OCI-LY7 (cell line): ENCODE measurements around the gene GP1BB. TPM values are rescaled to one million over a fixed set of nuclear protein-coding genes. Genes with fewer than 3 reads are reported as not detected.

Experiments
- BruUV-seq: library from RNA; stranded (reverse); fragments of 400-500 nt; replicated peaks from 2 replicates; lab custom pipeline; 2021; lab: Mats Ljungman, UMichigan
- CTCF ChIA-PET: fragments of 300-600 bp; sonication (Branson Sonifier 250); formaldehyde crosslinking; loops from one replicate; lab custom pipeline; 2022; ENCODE audit warnings: antibody characterized with exemption; ENCODE audit not compliant: unreplicated experiment; lab: Charles Lee
- POLR2A ChIA-PET: fragments of 300-600 bp; sonication (Branson Sonifier 250); formaldehyde crosslinking; loops from one replicate; lab custom pipeline; 2022; ENCODE audit warnings: antibody characterized with exemption; lab: Charles Lee
- DNase-seq: peaks from one replicate; pipeline ENCODE4 v3.0.0-alpha.2; 2015; ENCODE audit warnings: low spot score
- H2AFZ ChIP-seq: fragments of 200-600 bp; sonication (generic), shearing (Covaris generic); 2 replicates; pipeline ENCODE4 v1.6.1; 2014; ENCODE audit warnings: mild to moderate bottlenecking, antibody characterized with exemption, low read length, moderate library complexity
- H3K27ac ChIP-seq: fragments of 200-600 bp; sonication (generic); 2 replicates; pipeline ENCODE4 v1.5.1; 2014; ENCODE audit warnings: mixed run types, low read depth, mild to moderate bottlenecking, moderate library complexity, low read length, inconsistent platforms; ENCODE audit not compliant: poor library complexity, severe bottlenecking
- H3K36me3 ChIP-seq: fragments of 200-600 bp; sonication (generic); 2 replicates; pipeline ENCODE4 v1.6.1; 2014; ENCODE audit warnings: mild to moderate bottlenecking, antibody characterized with exemption, low read length, moderate library complexity, mixed read lengths; ENCODE audit not compliant: insufficient read depth
- H3K4me1 ChIP-seq: fragments of 200-600 bp; sonication (generic); 2 replicates; pipeline ENCODE4 v1.5.1; 2014; ENCODE audit warnings: mild to moderate bottlenecking, low read length; ENCODE audit not compliant: insufficient read depth, poor library complexity, severe bottlenecking
- H3K4me2 ChIP-seq: fragments of 200-600 bp; sonication (generic); 2 replicates; pipeline ENCODE4 v1.6.1; 2014; ENCODE audit warnings: mild to moderate bottlenecking, low read length
- H3K4me3 ChIP-seq: fragments of 200-600 bp; sonication (generic); 2 replicates; pipeline ENCODE4 v1.5.1; 2014; ENCODE audit warnings: mild to moderate bottlenecking, low read depth, low read length; ENCODE audit not compliant: poor library complexity, severe bottlenecking
- H3K79me2 ChIP-seq: fragments of 200-600 bp; sonication (generic); 2 replicates; pipeline ENCODE4 v1.6.1; 2016; ENCODE audit warnings: low read depth, mild to moderate bottlenecking, low read length, moderate library complexity, mixed read lengths; ENCODE audit not compliant: insufficient read depth
- H3K9me2 ChIP-seq: fragments of 200-600 bp; sonication (generic); 2 replicates; pipeline ENCODE4 v1.6.1; 2016; ENCODE audit warnings: mild to moderate bottlenecking, low read length, mixed read lengths; ENCODE audit not compliant: insufficient read depth
- H3K9me3 ChIP-seq: fragments of 200-600 bp; sonication (generic); 2 replicates; pipeline ENCODE4 v1.6.1; 2014; ENCODE audit warnings: mild to moderate bottlenecking, mixed run types, low read length, mixed read lengths
- H4K20me1 ChIP-seq: fragments of 200-600 bp; sonication (generic); 2 replicates; pipeline ENCODE4 v1.6.1; 2014; ENCODE audit warnings: mild to moderate bottlenecking, antibody characterized with exemption, low read length, moderate library complexity, mixed read lengths; ENCODE audit not compliant: insufficient read depth
- EZH2phosphoT487 ChIP-seq: fragments of 200-600 bp; sonication (generic); IDR thresholded peaks from 2 replicates; pipeline ENCODE4 v1.6.1; 2018; ENCODE audit warnings: low read depth, borderline replicate concordance, mild to moderate bottlenecking, mixed run types, antibody characterized with exemption, low read length, moderate library complexity, mixed read lengths
- intact Hi-C: fragments of 100-400 bp; cut with micrococcal nuclease; formaldehyde crosslinking; loops from one replicate; pipeline ENCODE4 v1.10.0; 2022; ENCODE audit not compliant: unreplicated experiment
- total RNA-seq, 2 experiments: library from RNA; depleted of rRNA in 1 of 2; stranded (reverse); fragments of >200 nt in 1 of 2; shearing (Covaris generic) in 1 of 2; gene quantifications; 2 replicates each; pipeline ENCODE4 v1.2.3, GENCODE V29; 2014 to 2022
- TF ChIP-seq, protein P1 (sequence below): fragments of 200-600 bp; sonication (generic); conservative IDR thresholded peaks from 2 replicates; pipeline ENCODE4 v1.5.1; 2014; ENCODE audit warnings: mild to moderate bottlenecking, antibody characterized with exemption, low read length, moderate library complexity, mixed read lengths

GP1BB gene
- total RNA-seq, 2 experiments from 2014 or later, result not detected

DNA sequence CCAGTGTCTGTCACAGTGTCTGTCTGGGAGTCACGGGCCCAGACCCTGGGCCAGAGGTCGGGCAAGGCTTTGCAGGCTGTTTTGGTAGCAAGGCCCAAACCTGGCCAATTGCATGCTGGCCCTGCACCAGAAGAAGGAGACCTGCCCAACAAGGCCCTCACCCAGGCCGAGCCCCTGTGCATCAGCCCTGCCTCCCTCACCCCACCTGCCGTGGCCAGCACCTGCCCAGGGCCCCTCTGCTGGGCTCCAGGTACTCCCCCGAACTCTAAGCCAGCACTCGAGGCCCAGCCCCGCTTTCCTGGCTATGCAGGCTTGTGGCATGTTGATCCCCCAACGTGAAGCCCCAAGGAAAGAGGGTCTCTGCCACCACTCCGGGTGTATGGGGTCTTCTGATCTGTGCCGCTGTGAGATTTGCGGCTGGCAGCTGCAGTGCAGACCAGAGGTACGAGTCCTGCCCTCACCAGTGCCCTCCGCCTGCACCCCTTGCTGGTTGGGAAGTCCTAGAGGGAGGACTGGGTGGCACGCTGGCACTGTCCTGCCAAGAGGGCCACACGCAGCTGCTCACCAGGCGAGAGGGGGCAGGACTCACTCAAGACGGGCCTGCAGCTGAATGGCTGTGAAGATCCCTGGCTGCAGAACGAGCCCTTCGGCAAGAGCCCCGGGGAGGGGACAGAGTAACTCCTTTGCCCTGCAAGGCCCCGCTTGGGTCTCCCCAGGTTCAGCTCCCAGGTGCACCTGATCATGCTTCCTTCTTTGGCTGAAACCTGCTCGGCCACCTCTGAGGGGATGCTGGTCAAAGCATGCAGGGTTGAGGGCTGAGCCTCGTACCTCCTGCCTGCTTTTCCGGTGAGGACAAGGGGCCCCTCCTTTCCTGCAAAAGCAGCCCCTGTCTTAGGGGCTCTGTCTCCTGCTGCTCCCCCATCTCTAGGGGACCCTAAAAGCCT is 15.7 kb upstream of the GP1BB start:
- H3K4me3 ChIP-seq, result no peak overlapping the region
- no peak overlapping the region for H2AFZ ChIP-seq
- H3K4me1 ChIP-seq, result no peaks in the 10 kb centered on the region
- intact Hi-C loops, result no loop called here
- POLR2A ChIA-PET, result no interaction called here
- BruUV-seq, result no TSS peak
- CTCF ChIA-PET, result no interaction called here
- H3K36me3 ChIP-seq, result no peaks in the 10 kb centered on the region
- no peak overlapping the region for H3K4me2 ChIP-seq
- H3K27ac ChIP-seq, result no peak overlapping the region
- TF ChIP-seq, protein P1, sequence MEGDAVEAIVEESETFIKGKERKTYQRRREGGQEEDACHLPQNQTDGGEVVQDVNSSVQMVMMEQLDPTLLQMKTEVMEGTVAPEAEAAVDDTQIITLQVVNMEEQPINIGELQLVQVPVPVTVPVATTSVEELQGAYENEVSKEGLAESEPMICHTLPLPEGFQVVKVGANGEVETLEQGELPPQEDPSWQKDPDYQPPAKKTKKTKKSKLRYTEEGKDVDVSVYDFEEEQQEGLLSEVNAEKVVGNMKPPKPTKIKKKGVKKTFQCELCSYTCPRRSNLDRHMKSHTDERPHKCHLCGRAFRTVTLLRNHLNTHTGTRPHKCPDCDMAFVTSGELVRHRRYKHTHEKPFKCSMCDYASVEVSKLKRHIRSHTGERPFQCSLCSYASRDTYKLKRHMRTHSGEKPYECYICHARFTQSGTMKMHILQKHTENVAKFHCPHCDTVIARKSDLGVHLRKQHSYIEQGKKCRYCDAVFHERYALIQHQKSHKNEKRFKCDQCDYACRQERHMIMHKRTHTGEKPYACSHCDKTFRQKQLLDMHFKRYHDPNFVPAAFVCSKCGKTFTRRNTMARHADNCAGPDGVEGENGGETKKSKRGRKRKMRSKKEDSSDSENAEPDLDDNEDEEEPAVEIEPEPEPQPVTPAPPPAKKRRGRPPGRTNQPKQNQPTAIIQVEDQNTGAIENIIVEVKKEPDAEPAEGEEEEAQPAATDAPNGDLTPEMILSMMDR, result no peak
- no peak for TF ChIP-seq EZH2phosphoT487
- DNase-seq, result no peak
- no peaks in the 10 kb centered on the region for H4K20me1 ChIP-seq
- H3K9me2 ChIP-seq, result no peaks in the 10 kb centered on the region
- no peaks in the 10 kb centered on the region for H3K9me3 ChIP-seq
- H3K79me2 ChIP-seq, result no peaks in the 10 kb centered on the region

DNA sequence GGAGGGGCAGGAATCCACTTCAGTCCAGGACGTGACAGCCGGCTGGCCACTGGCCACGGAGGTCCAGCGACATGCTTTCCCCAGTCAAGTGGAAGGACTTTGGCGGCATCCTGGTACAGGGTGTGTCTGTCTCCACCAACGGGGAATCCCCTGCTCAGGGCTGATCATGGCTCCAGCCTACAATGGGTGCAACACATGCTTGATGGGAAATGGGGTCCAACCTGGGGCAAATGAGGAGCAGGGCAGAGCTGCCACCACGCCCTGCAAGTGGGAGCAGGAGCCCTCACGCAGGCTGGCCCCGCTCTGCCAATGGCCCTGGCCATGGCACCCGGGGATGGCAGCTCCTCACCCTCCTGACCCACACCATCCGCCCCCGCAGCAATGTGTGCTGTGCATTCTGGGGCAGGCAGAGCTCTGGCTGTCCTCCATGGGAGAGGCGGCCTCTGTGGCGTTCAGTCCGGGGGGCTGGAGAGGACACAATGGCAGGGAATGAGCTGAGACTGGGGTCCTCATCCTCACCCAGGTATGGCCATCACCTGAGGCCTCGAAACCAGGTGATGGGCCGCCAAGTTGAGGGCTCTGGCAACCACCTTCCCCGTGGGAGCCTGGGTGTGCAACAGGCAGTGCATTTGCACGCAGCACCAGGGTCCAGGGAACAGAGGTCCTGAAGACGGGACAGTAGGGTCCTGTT is 14.9 kb upstream of the GP1BB start:
- TF ChIP-seq, protein P1, result no peak
- TF ChIP-seq EZH2phosphoT487, result no peak
- Histone ChIP-seq H3K27ac (no peak overlapping the region), H3K79me2 (no peaks in the 10 kb centered on the region), H3K9me2 (no peaks in the 10 kb centered on the region), H4K20me1 (no peaks in the 10 kb centered on the region), H3K36me3 (no peaks in the 10 kb centered on the region), H3K9me3 (no peaks in the 10 kb centered on the region), H2AFZ (no peak overlapping the region), H3K4me3 (no peak overlapping the region), H3K4me2 (no peak overlapping the region), H3K4me1 (no peaks in the 10 kb centered on the region)
- intact Hi-C loops, result no loop called here
- CTCF ChIA-PET, result interaction anchor here (0.5 kb wide), 1 partner anchor 18 kb away, joined by 3 read pairs; no protein-coding TSS in a partner anchor
- POLR2A ChIA-PET, result no interaction called here
- no TSS peak for BruUV-seq
- DNase-seq, result no peak
